Vagina (tissue), 2 donors: ENCODE results near the gene RHOG.

Experiments used
- POLR2A ChIP-seq, 2 donors: fragments of 450-650 bp; IDR thresholded peaks; one replicate each; pipeline ENCODE4 v1.6.1; 2017; ENCODE audit warnings: antibody characterized with exemption in 2 of 2, mild to moderate bottlenecking in 2 of 2, moderate library complexity in 2 of 2
- TF ChIP-seq, protein P1 (sequence below), 3 experiments: fragments of 450-650 bp in 2 of 3; fragments of 200-600 bp in 1 of 3; sonication (generic) in 1 of 3; IDR thresholded peaks; one replicate each; pipeline ENCODE4 v1.5.1; 2017 to 2019; ENCODE audit warnings: antibody characterized with exemption in 3 of 3, mild to moderate bottlenecking in 2 of 3, moderate library complexity in 2 of 3

DNA sequence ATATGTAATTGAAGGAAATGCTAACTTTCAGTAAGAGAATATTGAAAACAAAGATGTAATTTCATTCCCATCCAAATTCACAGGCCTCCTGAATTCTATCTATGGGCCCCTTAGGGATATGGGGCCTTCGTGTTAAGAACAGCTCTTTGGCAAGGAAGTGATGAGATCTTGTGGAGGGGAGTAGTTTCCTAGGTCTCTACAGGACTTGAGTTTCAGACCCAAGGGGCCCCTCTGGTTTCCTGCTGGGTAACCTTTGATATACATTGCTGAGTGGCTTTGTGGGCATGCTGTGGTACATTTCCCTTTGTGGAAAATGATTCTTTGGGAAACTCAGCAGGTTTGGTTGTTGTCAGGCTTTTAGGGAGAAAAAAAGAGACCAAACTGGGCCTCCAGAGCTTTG lies 20.9 kb upstream of the RHOG start:
- TF ChIP-seq, protein P1, sequence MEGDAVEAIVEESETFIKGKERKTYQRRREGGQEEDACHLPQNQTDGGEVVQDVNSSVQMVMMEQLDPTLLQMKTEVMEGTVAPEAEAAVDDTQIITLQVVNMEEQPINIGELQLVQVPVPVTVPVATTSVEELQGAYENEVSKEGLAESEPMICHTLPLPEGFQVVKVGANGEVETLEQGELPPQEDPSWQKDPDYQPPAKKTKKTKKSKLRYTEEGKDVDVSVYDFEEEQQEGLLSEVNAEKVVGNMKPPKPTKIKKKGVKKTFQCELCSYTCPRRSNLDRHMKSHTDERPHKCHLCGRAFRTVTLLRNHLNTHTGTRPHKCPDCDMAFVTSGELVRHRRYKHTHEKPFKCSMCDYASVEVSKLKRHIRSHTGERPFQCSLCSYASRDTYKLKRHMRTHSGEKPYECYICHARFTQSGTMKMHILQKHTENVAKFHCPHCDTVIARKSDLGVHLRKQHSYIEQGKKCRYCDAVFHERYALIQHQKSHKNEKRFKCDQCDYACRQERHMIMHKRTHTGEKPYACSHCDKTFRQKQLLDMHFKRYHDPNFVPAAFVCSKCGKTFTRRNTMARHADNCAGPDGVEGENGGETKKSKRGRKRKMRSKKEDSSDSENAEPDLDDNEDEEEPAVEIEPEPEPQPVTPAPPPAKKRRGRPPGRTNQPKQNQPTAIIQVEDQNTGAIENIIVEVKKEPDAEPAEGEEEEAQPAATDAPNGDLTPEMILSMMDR (IDR thresholded peaks at IDR 0.05), result no peak
- TF ChIP-seq POLR2A (IDR thresholded peaks at IDR 0.05), result no peak
